ENCODE measurements around the gene HNRNPC. TPM values are rescaled to one million over a fixed set of nuclear protein-coding genes. Genes with fewer than 3 reads are reported as not detected.
"Not testable (repeated sequence)": the region's sequence is repeated elsewhere in the genome, so short reads cannot be mapped to it uniquely, and the experiment has no call there.

HNRNPC gene
- total RNA-seq, 1 experiment from 2014 or later: 843 TPM

DNA sequence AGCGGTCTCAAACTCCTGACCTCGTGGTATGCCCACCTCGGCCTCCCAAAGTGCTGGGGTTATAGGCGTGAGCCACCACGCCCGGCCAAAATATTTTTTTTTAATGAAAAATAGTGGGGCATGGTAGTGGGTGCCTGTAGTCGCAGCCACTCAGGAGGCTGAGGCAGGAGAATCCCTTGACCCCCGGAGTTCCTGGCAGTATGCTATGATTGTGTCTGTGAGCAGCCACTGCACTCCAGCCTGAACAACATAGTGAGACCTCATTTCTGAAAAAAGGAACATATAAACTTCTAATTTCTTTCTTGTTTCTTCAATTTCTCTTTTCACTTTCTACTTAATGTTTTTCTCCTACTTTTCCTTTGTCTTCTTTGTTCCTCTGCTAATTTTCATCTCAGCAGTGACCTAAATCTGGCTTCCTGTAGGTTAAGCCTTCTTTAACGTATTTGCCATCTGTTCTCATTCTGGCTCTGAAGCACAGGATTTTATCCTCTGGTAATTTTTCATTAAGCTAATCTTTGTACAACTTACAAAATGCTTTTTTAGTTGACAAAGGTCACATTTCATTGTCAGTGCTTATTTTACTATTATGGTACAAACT lies 6.1 kb upstream of the HNRNPC start:
- H3K36me3 ChIP-seq (ENCODE audit: control insufficient read depth in 1 of 2, insufficient read depth in 2 of 2, low read length in 2 of 2): no peaks in the 10 kb centered on the region
- no peak overlapping the region for H3K4me2 ChIP-seq (ENCODE audit: low read length)
- intact Hi-C loops (cut with micrococcal nuclease): no loop called here
- CTCF ChIA-PET: no interaction called here
- TF ChIP-seq POLR2AphosphoS5 (IDR thresholded peaks at IDR 0.05; ENCODE audit: low read depth, low read length) (no peak), EZH2 (IDR thresholded peaks at IDR 0.05) (no peak), EZH2phosphoT487 (IDR thresholded peaks at IDR 0.05; ENCODE audit: borderline replicate concordance) (no peak), FOSL1 (IDR thresholded peaks at IDR 0.05; ENCODE audit: low read depth) (no peak), SRF (IDR thresholded peaks at IDR 0.05; ENCODE audit: low read depth) (no peak), ZFX (IDR thresholded peaks at IDR 0.05) (no peak), SP1 (IDR thresholded peaks at IDR 0.05; ENCODE audit: low read depth) (no peak), SIN3A (IDR thresholded peaks at IDR 0.05; ENCODE audit: low read depth) (no peak)
- TF ChIP-seq, protein P1, sequence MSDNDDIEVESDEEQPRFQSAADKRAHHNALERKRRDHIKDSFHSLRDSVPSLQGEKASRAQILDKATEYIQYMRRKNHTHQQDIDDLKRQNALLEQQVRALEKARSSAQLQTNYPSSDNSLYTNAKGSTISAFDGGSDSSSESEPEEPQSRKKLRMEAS (IDR thresholded peaks at IDR 0.05): no peak
- TF ChIP-seq, protein P2, sequence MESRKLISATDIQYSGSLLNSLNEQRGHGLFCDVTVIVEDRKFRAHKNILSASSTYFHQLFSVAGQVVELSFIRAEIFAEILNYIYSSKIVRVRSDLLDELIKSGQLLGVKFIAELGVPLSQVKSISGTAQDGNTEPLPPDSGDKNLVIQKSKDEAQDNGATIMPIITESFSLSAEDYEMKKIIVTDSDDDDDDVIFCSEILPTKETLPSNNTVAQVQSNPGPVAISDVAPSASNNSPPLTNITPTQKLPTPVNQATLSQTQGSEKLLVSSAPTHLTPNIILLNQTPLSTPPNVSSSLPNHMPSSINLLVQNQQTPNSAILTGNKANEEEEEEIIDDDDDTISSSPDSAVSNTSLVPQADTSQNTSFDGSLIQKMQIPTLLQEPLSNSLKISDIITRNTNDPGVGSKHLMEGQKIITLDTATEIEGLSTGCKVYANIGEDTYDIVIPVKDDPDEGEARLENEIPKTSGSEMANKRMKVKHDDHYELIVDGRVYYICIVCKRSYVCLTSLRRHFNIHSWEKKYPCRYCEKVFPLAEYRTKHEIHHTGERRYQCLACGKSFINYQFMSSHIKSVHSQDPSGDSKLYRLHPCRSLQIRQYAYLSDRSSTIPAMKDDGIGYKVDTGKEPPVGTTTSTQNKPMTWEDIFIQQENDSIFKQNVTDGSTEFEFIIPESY (IDR thresholded peaks at IDR 0.05; ENCODE audit: extremely low read depth, insufficient replicate concordance, low read length): no peak
- H3K4me3 ChIP-seq (replicated peaks in 1 of 2; ENCODE audit: low read depth in 1 of 2, low read length in 2 of 2): no peak overlapping the region
- no peak overlapping the region for H3K27ac ChIP-seq (ENCODE audit: low read depth, low read length)
- H4K20me1 ChIP-seq (ENCODE audit: insufficient read depth): no peaks in the 10 kb centered on the region
- H3K4me1 ChIP-seq (ENCODE audit: control insufficient read depth in 1 of 2, insufficient read depth in 2 of 2, low read length in 2 of 2): peaks cover 0 to 13% of the 10 kb centered on the region in 2 experiments; a peak in 2 of 4 replicates
- H2AFZ ChIP-seq (ENCODE audit: low read depth, low read length, poor library complexity, severe bottlenecking): no peak overlapping the region
- POLR2A ChIA-PET: interaction anchor here (1.2 kb wide), 1 partner anchor 11 kb away, joined by 5 read pairs; no protein-coding TSS in a partner anchor
- RAD21 ChIA-PET (ENCODE audit: low non-redundant PET in 1 of 2, low total read pairs in 2 of 2, uncharacterized antibody in 2 of 2, unreplicated experiment in 2 of 2): no interaction called here
- no peaks in the 10 kb centered on the region for H3K79me2 ChIP-seq (ENCODE audit: insufficient read depth, low read length)
- no peak for DNase-seq (ENCODE audit: low read depth, low spot score)
- no peaks in the 10 kb centered on the region for H3K9me2 ChIP-seq (ENCODE audit: insufficient read depth)
- no peaks in the 10 kb centered on the region for H3K27me3 ChIP-seq (ENCODE audit: insufficient read depth, low read length)
- H3K9me3 ChIP-seq (ENCODE audit: control insufficient read depth in 1 of 2, insufficient read depth in 1 of 2, low read depth in 1 of 2, low read length in 2 of 2): no peaks in the 10 kb centered on the region
- no peak for ATAC-seq
- BruUV-seq (replicated peaks): no TSS peak
- H3K9ac ChIP-seq (ENCODE audit: low read length): no peak overlapping the region

DNA sequence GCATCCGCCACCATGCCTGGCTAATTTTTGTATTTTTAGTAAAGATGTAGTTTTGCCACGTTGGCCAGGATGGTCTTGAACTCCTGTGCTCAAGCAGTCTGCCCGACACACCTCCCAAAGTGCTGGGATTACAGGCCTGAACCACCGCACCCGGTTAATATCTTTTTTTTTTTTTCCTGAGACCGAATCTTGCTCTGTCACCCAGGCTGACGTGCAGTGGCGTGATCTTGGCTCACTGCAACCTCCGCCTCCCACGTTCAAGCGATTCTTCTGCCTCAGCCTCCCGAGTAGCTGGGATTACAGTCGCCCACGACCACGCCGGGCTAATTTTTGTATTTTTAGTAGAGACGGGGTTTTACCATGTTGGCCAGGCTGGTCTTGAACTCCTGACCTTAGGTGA lies 3.4 kb upstream of the HNRNPC start:
- H3K9ac ChIP-seq (ENCODE audit: low read length); H3K9me3 ChIP-seq (ENCODE audit: control insufficient read depth in 1 of 2, insufficient read depth in 1 of 2, low read depth in 1 of 2, low read length in 2 of 2); H3K27me3 ChIP-seq (ENCODE audit: insufficient read depth, low read length); POLR2A ChIA-PET; H4K20me1 ChIP-seq (ENCODE audit: insufficient read depth); H3K4me2 ChIP-seq (ENCODE audit: low read length); H3K9me2 ChIP-seq (ENCODE audit: insufficient read depth); DNase-seq (ENCODE audit: low read depth, low spot score); RAD21 ChIA-PET (ENCODE audit: low non-redundant PET in 1 of 2, low total read pairs in 2 of 2, uncharacterized antibody in 2 of 2, unreplicated experiment in 2 of 2); H3K27ac ChIP-seq (ENCODE audit: low read depth, low read length); intact Hi-C loops (cut with micrococcal nuclease); CTCF ChIA-PET; H3K4me3 ChIP-seq (replicated peaks in 1 of 2; ENCODE audit: low read depth in 1 of 2, low read length in 2 of 2); ATAC-seq; BruUV-seq (replicated peaks); H2AFZ ChIP-seq (ENCODE audit: low read depth, low read length, poor library complexity, severe bottlenecking): not testable (repeated sequence)
- Histone ChIP-seq H3K36me3 (ENCODE audit: control insufficient read depth in 1 of 2, insufficient read depth in 2 of 2, low read length in 2 of 2) (peaks cover 8 to 13% of the 10 kb centered on the region in 2 experiments; a peak in 3 of 4 replicates), H3K79me2 (ENCODE audit: insufficient read depth, low read length) (peaks cover 17% of the 10 kb centered on the region), H3K4me1 (ENCODE audit: control insufficient read depth in 1 of 2, insufficient read depth in 2 of 2, low read length in 2 of 2) (peaks cover 3 to 16% of the 10 kb centered on the region in 2 experiments; a peak in 3 of 4 replicates)

All from HCT116 (cell line).